Measurements from ENCODE around the gene HOXC6.
A peak's percentile ranks its signal among the peaks of the same experiment; 100 is the strongest.

HOXC6 gene

DNA sequence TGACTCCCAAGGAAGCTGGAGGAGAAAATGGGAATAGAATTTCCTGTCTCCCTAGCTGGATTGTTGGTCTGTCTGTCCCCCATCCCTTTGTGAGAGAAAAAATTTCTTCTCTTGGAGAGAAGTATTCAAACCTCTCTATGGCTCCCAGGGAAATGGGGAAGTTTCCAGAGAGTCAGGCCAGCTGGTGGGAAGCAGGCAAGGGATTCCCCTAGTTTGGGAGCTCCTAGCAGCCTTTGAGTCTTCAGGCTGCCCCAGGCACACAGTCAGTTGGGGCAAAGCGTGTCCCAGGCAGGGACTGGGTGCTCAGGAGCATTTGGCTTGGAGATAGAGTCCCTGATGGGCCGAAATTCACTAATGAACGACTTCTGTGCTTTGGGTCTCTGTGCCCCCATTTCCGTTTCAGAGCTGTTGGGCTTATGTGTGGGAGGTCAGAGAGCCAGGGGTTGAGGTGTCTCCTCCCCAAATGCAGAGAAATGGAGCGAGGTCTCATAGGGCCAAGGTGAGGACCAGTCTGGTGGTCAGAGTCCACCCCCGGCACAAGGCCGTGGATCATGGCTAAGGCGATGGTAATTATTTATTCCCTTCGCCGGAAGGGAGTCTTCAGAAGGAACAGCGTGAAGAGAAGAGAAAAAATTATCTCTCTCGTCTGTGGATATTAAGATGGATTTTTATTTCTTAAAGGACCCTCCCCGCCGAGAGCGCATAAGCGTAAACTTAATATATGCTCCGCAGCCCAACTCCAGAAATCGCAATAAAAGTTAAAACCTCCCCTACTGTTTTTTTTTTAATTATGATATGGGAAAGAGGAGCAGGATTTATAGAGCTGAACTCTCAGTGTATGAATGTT is 34.9 kb upstream of the HOXC6 start:
- ChIA-PET POLR2A (interaction anchor here (0.6 kb wide), 1 partner anchor 24 kb away, joined by 5 read pairs; no protein-coding TSS in a partner anchor), CTCF (interaction anchor here (1.7 to 3.0 kb wide), 3 partner anchors 9 to 247 kb away, joined by 5 to 25 read pairs (median 10); partner anchors contain the start of gene HOXC10)
- Histone ChIP-seq H3K9me3 (ENCODE audit: control insufficient read depth, insufficient read depth, low read depth, low read length) (no peaks in the 10 kb centered on the region), H3K27ac (ENCODE audit: extremely low read depth, low read depth, low read length) (no peak overlapping the region; the same call in 1 of the 2 replicates), H3K36me3 (ENCODE audit: control insufficient read depth in 2 of 2, insufficient read depth in 1 of 2, low read length in 2 of 2) (no peaks in the 10 kb centered on the region), H3K4me1 (ENCODE audit: control insufficient read depth, insufficient read depth, low read length) (peaks cover 44% of the 10 kb centered on the region), H3K4me3 (ENCODE audit: low read depth, low read length) (no peak overlapping the region)
- no peak for TF ChIP-seq ZNF600 (tag by site-specific recombination; IDR thresholded peaks at IDR 0.05)
- no peak for TF ChIP-seq MEIS1 (CRISPR knock-in tag; IDR thresholded peaks at IDR 0.05; ENCODE audit: borderline replicate concordance)
- TF ChIP-seq, protein P1, sequence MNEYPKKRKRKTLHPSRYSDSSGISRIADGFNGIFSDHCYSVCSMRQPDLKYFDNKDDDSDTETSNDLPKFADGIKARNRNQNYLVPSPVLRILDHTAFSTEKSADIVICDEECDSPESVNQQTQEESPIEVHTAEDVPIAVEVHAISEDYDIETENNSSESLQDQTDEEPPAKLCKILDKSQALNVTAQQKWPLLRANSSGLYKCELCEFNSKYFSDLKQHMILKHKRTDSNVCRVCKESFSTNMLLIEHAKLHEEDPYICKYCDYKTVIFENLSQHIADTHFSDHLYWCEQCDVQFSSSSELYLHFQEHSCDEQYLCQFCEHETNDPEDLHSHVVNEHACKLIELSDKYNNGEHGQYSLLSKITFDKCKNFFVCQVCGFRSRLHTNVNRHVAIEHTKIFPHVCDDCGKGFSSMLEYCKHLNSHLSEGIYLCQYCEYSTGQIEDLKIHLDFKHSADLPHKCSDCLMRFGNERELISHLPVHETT (tag by site-specific recombination; IDR thresholded peaks at IDR 0.05) = no peak
- TF ChIP-seq ZNF341 (tag by site-specific recombination; IDR thresholded peaks at IDR 0.05; ENCODE audit: low read depth) = no peak
- TF ChIP-seq GFI1B (tag by site-specific recombination; IDR thresholded peaks at IDR 0.05) = no peak
- TF ChIP-seq ZNF785 (tag by site-specific recombination; IDR thresholded peaks at IDR 0.05) = no peak
- no peak for TF ChIP-seq ZNF624 (tag by site-specific recombination; IDR thresholded peaks at IDR 0.05)
- TF ChIP-seq ZNF202 (tag by site-specific recombination; IDR thresholded peaks at IDR 0.05; ENCODE audit: borderline replicate concordance) = no peak
- TF ChIP-seq, protein P2, sequence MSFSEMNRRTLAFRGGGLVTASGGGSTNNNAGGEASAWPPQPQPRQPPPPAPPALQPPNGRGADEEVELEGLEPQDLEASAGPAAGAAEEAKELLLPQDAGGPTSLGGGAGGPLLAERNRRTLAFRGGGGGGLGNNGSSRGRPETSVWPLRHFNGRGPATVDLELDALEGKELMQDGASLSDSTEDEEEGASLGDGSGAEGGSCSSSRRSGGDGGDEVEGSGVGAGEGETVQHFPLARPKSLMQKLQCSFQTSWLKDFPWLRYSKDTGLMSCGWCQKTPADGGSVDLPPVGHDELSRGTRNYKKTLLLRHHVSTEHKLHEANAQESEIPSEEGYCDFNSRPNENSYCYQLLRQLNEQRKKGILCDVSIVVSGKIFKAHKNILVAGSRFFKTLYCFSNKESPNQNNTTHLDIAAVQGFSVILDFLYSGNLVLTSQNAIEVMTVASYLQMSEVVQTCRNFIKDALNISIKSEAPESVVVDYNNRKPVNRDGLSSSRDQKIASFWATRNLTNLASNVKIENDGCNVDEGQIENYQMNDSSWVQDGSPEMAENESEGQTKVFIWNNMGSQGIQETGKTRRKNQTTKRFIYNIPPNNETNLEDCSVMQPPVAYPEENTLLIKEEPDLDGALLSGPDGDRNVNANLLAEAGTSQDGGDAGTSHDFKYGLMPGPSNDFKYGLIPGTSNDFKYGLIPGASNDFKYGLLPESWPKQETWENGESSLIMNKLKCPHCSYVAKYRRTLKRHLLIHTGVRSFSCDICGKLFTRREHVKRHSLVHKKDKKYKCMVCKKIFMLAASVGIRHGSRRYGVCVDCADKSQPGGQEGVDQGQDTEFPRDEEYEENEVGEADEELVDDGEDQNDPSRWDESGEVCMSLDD (tag by site-specific recombination; IDR thresholded peaks at IDR 0.05) = no peak
- TF ChIP-seq IKZF3 (tag by site-specific recombination; IDR thresholded peaks at IDR 0.05) = peak; percentile 69
- TF ChIP-seq ZNF114 (tag by site-specific recombination; IDR thresholded peaks at IDR 0.05) = no peak
- peak; percentile 13; the same call in 1 of the 2 replicates for TF ChIP-seq PATZ1 (tag by site-specific recombination; IDR thresholded peaks at IDR 0.05)
- no peak for TF ChIP-seq KLF17 (tag by site-specific recombination; IDR thresholded peaks at IDR 0.05)
- peak; percentile 89 for TF ChIP-seq ZBTB6 (tag by site-specific recombination; IDR thresholded peaks at IDR 0.05)
- no peak for TF ChIP-seq ZNF521 (tag by site-specific recombination; IDR thresholded peaks at IDR 0.05)
- no peak for TF ChIP-seq SP2 (tag by site-specific recombination; IDR thresholded peaks at IDR 0.05)
- TF ChIP-seq ATF2 (tag by site-specific recombination; IDR thresholded peaks at IDR 0.05; ENCODE audit: low read depth) = no peak
- TF ChIP-seq ZFP41 (tag by site-specific recombination; IDR thresholded peaks at IDR 0.05; ENCODE audit: borderline replicate concordance) = no peak
- no peak for TF ChIP-seq ZNF654 (tag by site-specific recombination; IDR thresholded peaks at IDR 0.05; ENCODE audit: low read depth)
- TF ChIP-seq ZNF473 (tag by site-specific recombination; IDR thresholded peaks at IDR 0.05) = no peak
- TF ChIP-seq, protein P3, sequence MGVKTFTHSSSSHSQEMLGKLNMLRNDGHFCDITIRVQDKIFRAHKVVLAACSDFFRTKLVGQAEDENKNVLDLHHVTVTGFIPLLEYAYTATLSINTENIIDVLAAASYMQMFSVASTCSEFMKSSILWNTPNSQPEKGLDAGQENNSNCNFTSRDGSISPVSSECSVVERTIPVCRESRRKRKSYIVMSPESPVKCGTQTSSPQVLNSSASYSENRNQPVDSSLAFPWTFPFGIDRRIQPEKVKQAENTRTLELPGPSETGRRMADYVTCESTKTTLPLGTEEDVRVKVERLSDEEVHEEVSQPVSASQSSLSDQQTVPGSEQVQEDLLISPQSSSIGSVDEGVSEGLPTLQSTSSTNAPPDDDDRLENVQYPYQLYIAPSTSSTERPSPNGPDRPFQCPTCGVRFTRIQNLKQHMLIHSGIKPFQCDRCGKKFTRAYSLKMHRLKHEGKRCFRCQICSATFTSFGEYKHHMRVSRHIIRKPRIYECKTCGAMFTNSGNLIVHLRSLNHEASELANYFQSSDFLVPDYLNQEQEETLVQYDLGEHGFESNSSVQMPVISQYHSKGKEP (tag by site-specific recombination; IDR thresholded peaks at IDR 0.05) = no peak
- no peak for TF ChIP-seq GLI4 (tag by site-specific recombination; IDR thresholded peaks at IDR 0.05)
- TF ChIP-seq ZNF747 (tag by site-specific recombination; IDR thresholded peaks at IDR 0.05) = no peak
- no peak for TF ChIP-seq ZNF548 (tag by site-specific recombination; IDR thresholded peaks at IDR 0.05)
- TF ChIP-seq, protein P4, sequence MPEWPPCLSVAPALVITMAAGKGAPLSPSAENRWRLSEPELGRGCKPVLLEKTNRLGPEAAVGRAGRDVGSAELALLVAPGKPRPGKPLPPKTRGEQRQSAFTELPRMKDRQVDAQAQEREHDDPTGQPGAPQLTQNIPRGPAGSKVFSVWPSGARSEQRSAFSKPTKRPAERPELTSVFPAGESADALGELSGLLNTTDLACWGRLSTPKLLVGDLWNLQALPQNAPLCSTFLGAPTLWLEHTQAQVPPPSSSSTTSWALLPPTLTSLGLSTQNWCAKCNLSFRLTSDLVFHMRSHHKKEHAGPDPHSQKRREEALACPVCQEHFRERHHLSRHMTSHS (tag by site-specific recombination; IDR thresholded peaks at IDR 0.05) = no peak
